ENCODE results near the gene PFN3.

PFN3 gene

GRCh38 chr5:177403102-177403791 lies 2.8 kb upstream of the PFN3 start:
- in situ Hi-C loops (cut with MboI; ENCODE audit: low pct_unique_long_range_greater_than_20kb, low sequenced_read_pairs, unreplicated experiment) = loop anchor here (10.0 kb wide), 1 partner anchor 52 kb away; no protein-coding TSS in a partner anchor
- DNase-seq (ENCODE audit: low spot score) = peak; percentile 70

GRCh38 chr5:177402271-177403043 lies 2.0 kb upstream of the PFN3 start:
- peak; percentile 82 for DNase-seq (ENCODE audit: low spot score)
- peak; percentile 57 for TF ChIP-seq CTCF (IDR thresholded peaks at IDR 0.05; ENCODE audit: extremely low read depth, insufficient read depth, missing control alignments)
- in situ Hi-C loops (cut with MboI; ENCODE audit: low pct_unique_long_range_greater_than_20kb, low sequenced_read_pairs, unreplicated experiment) = loop anchor here (10.0 kb wide), 1 partner anchor 52 kb away; no protein-coding TSS in a partner anchor

More at GRCh38 chr5:177403102-177403791, 2.8 kb upstream of the PFN3 start:
- peak; percentile 3 for TF ChIP-seq CTCF (IDR thresholded peaks at IDR 0.05; ENCODE audit: extremely low read depth, insufficient read depth, missing control alignments)

GRCh38 chr5:177397875-177398390 lies 2.5 kb downstream of the PFN3 start:
- no peak for TF ChIP-seq CTCF (IDR thresholded peaks at IDR 0.05; ENCODE audit: extremely low read depth, insufficient read depth, missing control alignments)
- in situ Hi-C loops (cut with MboI; ENCODE audit: low pct_unique_long_range_greater_than_20kb, low sequenced_read_pairs, unreplicated experiment) = no loop called here
- DNase-seq (ENCODE audit: low spot score) = no peak

GRCh38 chr5:177396807-177397206 lies 3.7 kb downstream of the PFN3 start:
- in situ Hi-C loops (cut with MboI; ENCODE audit: low pct_unique_long_range_greater_than_20kb, low sequenced_read_pairs, unreplicated experiment) = no loop called here
- TF ChIP-seq CTCF (IDR thresholded peaks at IDR 0.05; ENCODE audit: extremely low read depth, insufficient read depth, missing control alignments) = no peak
- no peak for DNase-seq (ENCODE audit: low spot score)

- DNase-seq (ENCODE audit: low spot score) = no peak
- in situ Hi-C loops (cut with MboI; ENCODE audit: low pct_unique_long_range_greater_than_20kb, low sequenced_read_pairs, unreplicated experiment) = no loop called here
- no peak for TF ChIP-seq CTCF (IDR thresholded peaks at IDR 0.05; ENCODE audit: extremely low read depth, insufficient read depth, missing control alignments)
These were observed 4.4 kb downstream of the PFN3 start for GRCh38 chr5:177396078-177396477.

GRCh38 chr5:177393990-177394389 lies 6.5 kb downstream of the PFN3 start:
- no peak for DNase-seq (ENCODE audit: low spot score)
- in situ Hi-C loops (cut with MboI; ENCODE audit: low pct_unique_long_range_greater_than_20kb, low sequenced_read_pairs, unreplicated experiment) = no loop called here
- TF ChIP-seq CTCF (IDR thresholded peaks at IDR 0.05; ENCODE audit: extremely low read depth, insufficient read depth, missing control alignments) = no peak
